ENCODE measurements around the gene TIAM2. TPM values are rescaled to one million over a fixed set of nuclear protein-coding genes. Genes with fewer than 3 reads are reported as not detected.

Gene TIAM2
- total and polyA plus RNA-seq, 10 of the 15 experiments (the other 5 are each of a cell fraction or from before 2014, with no cell fraction given), result 1.1 to 10.5 (median 2.3) TPM

- no peaks in the 10 kb centered on the region; the same call in 1 of the 2 replicates for H3K79me2 ChIP-seq (ENCODE audit: control insufficient read depth, insufficient read depth, low read length)
- H3K36me3 ChIP-seq (ENCODE audit: control insufficient read depth in 2 of 2, insufficient read depth in 2 of 2, low read length in 1 of 2), result peaks cover 1 to 10% of the 10 kb centered on the region in 2 experiments
- H3K27me3 ChIP-seq (replicated peaks in 1 of 2; ENCODE audit: control insufficient read depth in 2 of 2, insufficient read depth in 2 of 2, low read length in 1 of 2), result no peaks in the 10 kb centered on the region
- FAIRE-seq (no peak), DNase-seq (ENCODE audit: low read depth, low spot score) (no peak), ATAC-seq (no peak)
- no peak overlapping the region for H2AFZ ChIP-seq (ENCODE audit: control insufficient read depth, low read depth, low read length)
- H3K4me2 ChIP-seq (ENCODE audit: control insufficient read depth, insufficient read depth), result no peak overlapping the region
- 84% methylated on average over 3 of the region's 3 CpGs for WGBS (ENCODE audit: insufficient coverage, insufficient replicate concordance, low lambda C conversion rate, missing lambda C conversion rate)
- SMC1A ChIA-PET (ENCODE audit: uncharacterized antibody, unreplicated experiment), result interaction anchor here (0.6 to 2.7 kb wide), 8 partner anchors 8 to 340 kb away, joined by 3 to 7 read pairs (median 4); no protein-coding TSS in a partner anchor
- POLR2A ChIA-PET, result interaction anchor here (1.3 kb wide), 1 partner anchor 8 kb away, joined by 3 read pairs; no protein-coding TSS in a partner anchor
- H3K27ac ChIP-seq (ENCODE audit: control insufficient read depth, insufficient read depth), result no peak overlapping the region
- no peak overlapping the region for H3K4me3 ChIP-seq
- intact Hi-C loops (cut with micrococcal nuclease; ENCODE audit: unreplicated experiment), result loop anchor here (5.0 kb wide), 1 partner anchor 92 kb away; no protein-coding TSS in a partner anchor
- in situ Hi-C loops (cut with MboI), result no loop called here
- no peaks in the 10 kb centered on the region for H4K20me1 ChIP-seq (ENCODE audit: control insufficient read depth, insufficient read depth)
- CTCF ChIA-PET, result interaction anchor here (0.6 to 2.8 kb wide), 8 partner anchors 9 to 894 kb away, joined by 3 to 19 read pairs (median 4); no protein-coding TSS in a partner anchor
- TF ChIP-seq SMARCA5 (IDR thresholded peaks at IDR 0.05) (no peak), REST (IDR thresholded peaks at IDR 0.05; ENCODE audit: low read depth, low read length) (no peak), ATF3 (IDR thresholded peaks at IDR 0.05; ENCODE audit: borderline replicate concordance, extremely low read depth, low read depth, low read length) (no peak), RAD51 (IDR thresholded peaks at IDR 0.05) (no peak)
- TF ChIP-seq, protein P1, sequence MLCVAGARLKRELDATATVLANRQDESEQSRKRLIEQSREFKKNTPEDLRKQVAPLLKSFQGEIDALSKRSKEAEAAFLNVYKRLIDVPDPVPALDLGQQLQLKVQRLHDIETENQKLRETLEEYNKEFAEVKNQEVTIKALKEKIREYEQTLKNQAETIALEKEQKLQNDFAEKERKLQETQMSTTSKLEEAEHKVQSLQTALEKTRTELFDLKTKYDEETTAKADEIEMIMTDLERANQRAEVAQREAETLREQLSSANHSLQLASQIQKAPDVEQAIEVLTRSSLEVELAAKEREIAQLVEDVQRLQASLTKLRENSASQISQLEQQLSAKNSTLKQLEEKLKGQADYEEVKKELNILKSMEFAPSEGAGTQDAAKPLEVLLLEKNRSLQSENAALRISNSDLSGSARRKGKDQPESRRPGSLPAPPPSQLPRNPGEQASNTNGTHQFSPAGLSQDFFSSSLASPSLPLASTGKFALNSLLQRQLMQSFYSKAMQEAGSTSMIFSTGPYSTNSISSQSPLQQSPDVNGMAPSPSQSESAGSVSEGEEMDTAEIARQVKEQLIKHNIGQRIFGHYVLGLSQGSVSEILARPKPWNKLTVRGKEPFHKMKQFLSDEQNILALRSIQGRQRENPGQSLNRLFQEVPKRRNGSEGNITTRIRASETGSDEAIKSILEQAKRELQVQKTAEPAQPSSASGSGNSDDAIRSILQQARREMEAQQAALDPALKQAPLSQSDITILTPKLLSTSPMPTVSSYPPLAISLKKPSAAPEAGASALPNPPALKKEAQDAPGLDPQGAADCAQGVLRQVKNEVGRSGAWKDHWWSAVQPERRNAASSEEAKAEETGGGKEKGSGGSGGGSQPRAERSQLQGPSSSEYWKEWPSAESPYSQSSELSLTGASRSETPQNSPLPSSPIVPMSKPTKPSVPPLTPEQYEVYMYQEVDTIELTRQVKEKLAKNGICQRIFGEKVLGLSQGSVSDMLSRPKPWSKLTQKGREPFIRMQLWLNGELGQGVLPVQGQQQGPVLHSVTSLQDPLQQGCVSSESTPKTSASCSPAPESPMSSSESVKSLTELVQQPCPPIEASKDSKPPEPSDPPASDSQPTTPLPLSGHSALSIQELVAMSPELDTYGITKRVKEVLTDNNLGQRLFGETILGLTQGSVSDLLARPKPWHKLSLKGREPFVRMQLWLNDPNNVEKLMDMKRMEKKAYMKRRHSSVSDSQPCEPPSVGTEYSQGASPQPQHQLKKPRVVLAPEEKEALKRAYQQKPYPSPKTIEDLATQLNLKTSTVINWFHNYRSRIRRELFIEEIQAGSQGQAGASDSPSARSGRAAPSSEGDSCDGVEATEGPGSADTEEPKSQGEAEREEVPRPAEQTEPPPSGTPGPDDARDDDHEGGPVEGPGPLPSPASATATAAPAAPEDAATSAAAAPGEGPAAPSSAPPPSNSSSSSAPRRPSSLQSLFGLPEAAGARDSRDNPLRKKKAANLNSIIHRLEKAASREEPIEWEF (IDR thresholded peaks at IDR 0.05; ENCODE audit: insufficient replicate concordance, low read depth, low read length), result no peak
- TF ChIP-seq, protein P2, sequence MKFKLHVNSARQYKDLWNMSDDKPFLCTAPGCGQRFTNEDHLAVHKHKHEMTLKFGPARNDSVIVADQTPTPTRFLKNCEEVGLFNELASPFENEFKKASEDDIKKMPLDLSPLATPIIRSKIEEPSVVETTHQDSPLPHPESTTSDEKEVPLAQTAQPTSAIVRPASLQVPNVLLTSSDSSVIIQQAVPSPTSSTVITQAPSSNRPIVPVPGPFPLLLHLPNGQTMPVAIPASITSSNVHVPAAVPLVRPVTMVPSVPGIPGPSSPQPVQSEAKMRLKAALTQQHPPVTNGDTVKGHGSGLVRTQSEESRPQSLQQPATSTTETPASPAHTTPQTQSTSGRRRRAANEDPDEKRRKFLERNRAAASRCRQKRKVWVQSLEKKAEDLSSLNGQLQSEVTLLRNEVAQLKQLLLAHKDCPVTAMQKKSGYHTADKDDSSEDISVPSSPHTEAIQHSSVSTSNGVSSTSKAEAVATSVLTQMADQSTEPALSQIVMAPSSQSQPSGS (IDR thresholded peaks at IDR 0.05; ENCODE audit: low read length), result no peak
- RAD21 ChIA-PET (ENCODE audit: unreplicated experiment), result interaction anchor here (1.0 kb wide), 1 partner anchor 92 kb away, joined by 3 read pairs; no protein-coding TSS in a partner anchor
- H3K4me1 ChIP-seq (ENCODE audit: control insufficient read depth, insufficient read depth, low read length), result no peaks in the 10 kb centered on the region; the same call in 1 of the 2 replicates
- no peaks in the 10 kb centered on the region for H3K9me3 ChIP-seq (replicated peaks; ENCODE audit: control insufficient read depth, insufficient read depth, low read length)
- no TSS peak for BruUV-seq (replicated peaks)
- H3K9ac ChIP-seq (ENCODE audit: control insufficient read depth, insufficient read depth, low read length), result no peak overlapping the region
These were observed 274.6 kb downstream of the TIAM2 start for GRCh38 chr6:155269765-155270164.

Measured in GM12878 (cell line).